HCT116 (cell line): ENCODE data around the gene DOK6.

Experiments
- EZH2 ChIP-seq: fragments of 200-600 bp; sonication (generic); IDR thresholded peaks from 2 replicates; pipeline ENCODE4 v1.6.1; 2017; ENCODE audit warnings: antibody characterized with exemption, mixed run types
- JUND ChIP-seq: IDR thresholded peaks from 2 replicates; pipeline ENCODE4 v1.6.1; 2012
- POLR2A ChIP-seq: IDR thresholded peaks from 2 replicates; pipeline ENCODE4 v1.7.0; 2011; ENCODE audit warnings: borderline replicate concordance; ENCODE audit not compliant: insufficient read depth, insufficient read length; ENCODE audit errors: extremely low read depth
- YY1 ChIP-seq: IDR thresholded peaks from 2 replicates; pipeline ENCODE4 v1.6.1; 2011; ENCODE audit warnings: low read length, low read depth, moderate library complexity, mild to moderate bottlenecking; ENCODE audit not compliant: insufficient replicate concordance; ENCODE audit errors: extremely low read depth
- TF ChIP-seq, protein P1 (sequence below): IDR thresholded peaks from 2 replicates; pipeline ENCODE4 v1.6.1; 2011; ENCODE audit warnings: mild to moderate bottlenecking, low read length, moderate library complexity; ENCODE audit not compliant: insufficient replicate concordance; ENCODE audit errors: extremely low read depth
- TF ChIP-seq, protein P2 (sequence below), 3 experiments: fragments of 200-600 bp in 1 of 3; sonication (generic) in 1 of 3; IDR thresholded peaks in 2 of 3; conservative IDR thresholded peaks in 1 of 3; 2 replicates each; pipeline ENCODE4 v1.5.1; 2012 to 2017; ENCODE audit warnings: low read depth in 2 of 3, low read length in 2 of 3, antibody characterized with exemption in 1 of 3, borderline replicate concordance in 1 of 3, control low read depth in 1 of 3, mild to moderate bottlenecking in 1 of 3, mixed read lengths in 1 of 3, mixed run types in 1 of 3, moderate library complexity in 1 of 3; ENCODE audit not compliant: insufficient read depth in 1 of 3

DNA sequence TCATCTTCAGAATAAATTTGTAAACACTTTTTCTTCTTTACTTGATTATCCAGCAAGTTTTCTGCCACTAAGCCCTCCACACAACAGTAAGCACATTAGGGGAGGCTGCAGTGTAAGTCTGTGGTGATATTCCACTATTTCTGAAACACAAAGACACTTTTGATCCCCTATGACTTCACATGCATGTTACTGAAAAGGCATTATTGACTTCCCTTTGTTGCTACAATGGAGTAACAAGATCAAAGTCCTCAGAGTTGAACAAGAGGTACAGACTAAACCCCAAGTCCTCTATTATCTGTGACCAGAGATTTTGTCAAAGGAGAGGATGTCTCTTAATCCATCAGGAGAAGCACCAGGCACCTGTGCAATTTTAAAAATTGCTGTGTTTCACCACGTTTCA, 389.1 kb downstream of the DOK6 start:
- TF ChIP-seq, protein P1, sequence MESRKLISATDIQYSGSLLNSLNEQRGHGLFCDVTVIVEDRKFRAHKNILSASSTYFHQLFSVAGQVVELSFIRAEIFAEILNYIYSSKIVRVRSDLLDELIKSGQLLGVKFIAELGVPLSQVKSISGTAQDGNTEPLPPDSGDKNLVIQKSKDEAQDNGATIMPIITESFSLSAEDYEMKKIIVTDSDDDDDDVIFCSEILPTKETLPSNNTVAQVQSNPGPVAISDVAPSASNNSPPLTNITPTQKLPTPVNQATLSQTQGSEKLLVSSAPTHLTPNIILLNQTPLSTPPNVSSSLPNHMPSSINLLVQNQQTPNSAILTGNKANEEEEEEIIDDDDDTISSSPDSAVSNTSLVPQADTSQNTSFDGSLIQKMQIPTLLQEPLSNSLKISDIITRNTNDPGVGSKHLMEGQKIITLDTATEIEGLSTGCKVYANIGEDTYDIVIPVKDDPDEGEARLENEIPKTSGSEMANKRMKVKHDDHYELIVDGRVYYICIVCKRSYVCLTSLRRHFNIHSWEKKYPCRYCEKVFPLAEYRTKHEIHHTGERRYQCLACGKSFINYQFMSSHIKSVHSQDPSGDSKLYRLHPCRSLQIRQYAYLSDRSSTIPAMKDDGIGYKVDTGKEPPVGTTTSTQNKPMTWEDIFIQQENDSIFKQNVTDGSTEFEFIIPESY = no peak
- TF ChIP-seq POLR2A (no peak), EZH2 (no peak), YY1 (no peak), JUND (no peak)
- TF ChIP-seq, protein P2, sequence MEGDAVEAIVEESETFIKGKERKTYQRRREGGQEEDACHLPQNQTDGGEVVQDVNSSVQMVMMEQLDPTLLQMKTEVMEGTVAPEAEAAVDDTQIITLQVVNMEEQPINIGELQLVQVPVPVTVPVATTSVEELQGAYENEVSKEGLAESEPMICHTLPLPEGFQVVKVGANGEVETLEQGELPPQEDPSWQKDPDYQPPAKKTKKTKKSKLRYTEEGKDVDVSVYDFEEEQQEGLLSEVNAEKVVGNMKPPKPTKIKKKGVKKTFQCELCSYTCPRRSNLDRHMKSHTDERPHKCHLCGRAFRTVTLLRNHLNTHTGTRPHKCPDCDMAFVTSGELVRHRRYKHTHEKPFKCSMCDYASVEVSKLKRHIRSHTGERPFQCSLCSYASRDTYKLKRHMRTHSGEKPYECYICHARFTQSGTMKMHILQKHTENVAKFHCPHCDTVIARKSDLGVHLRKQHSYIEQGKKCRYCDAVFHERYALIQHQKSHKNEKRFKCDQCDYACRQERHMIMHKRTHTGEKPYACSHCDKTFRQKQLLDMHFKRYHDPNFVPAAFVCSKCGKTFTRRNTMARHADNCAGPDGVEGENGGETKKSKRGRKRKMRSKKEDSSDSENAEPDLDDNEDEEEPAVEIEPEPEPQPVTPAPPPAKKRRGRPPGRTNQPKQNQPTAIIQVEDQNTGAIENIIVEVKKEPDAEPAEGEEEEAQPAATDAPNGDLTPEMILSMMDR (IDR thresholded peaks at IDR 0.05 in 2 of 3, conservative IDR thresholded peaks at IDR 0.05 in 1 of 3; ENCODE audit: borderline replicate concordance in 1 of 3, insufficient read depth in 1 of 3, low read depth in 2 of 3, low read length in 2 of 3) = no peak
